ENCODE data around the gene SYT1. TPM values are rescaled to one million over a fixed set of nuclear protein-coding genes. Genes with fewer than 3 reads are reported as not detected.
A peak's percentile ranks its signal among the peaks of the same experiment; 100 is the strongest.

Gene SYT1
- total and polyA plus RNA-seq, 2 of the 8 experiments (the other 6 are each of a cell fraction or from before 2014, with no cell fraction given), result 11.0 to 34.6 TPM

GRCh38 chr12:79452906-79453305 lies 588.3 kb downstream of the SYT1 start:
- H3K23ac ChIP-seq (ENCODE audit: insufficient read length), result no peak overlapping the region
- no peak for TF ChIP-seq CTBP2 (IDR thresholded peaks at IDR 0.05; ENCODE audit: borderline replicate concordance, insufficient read depth, insufficient read length, low read length)
- TF ChIP-seq CEBPB (IDR thresholded peaks at IDR 0.05; ENCODE audit: low read depth, low read length), result peak; percentile 41; the same call in 1 of the 2 replicates
- TF ChIP-seq TEAD4 (IDR thresholded peaks at IDR 0.05; ENCODE audit: low read depth, low read length), result no peak
- TF ChIP-seq NRF1 (IDR thresholded peaks at IDR 0.05; ENCODE audit: low read depth, low read length), result no peak
- no peak for TF ChIP-seq TBP (IDR thresholded peaks at IDR 0.05; ENCODE audit: low read depth, low read length)
- TF ChIP-seq SIN3A (conservative IDR thresholded peaks at IDR 0.05 in 1 of 2, IDR thresholded peaks at IDR 0.05 in 1 of 2; ENCODE audit: low read depth in 1 of 2, low read length in 2 of 2), result no peak
- TF ChIP-seq TAF7 (optimal IDR thresholded peaks at IDR 0.05; ENCODE audit: borderline replicate concordance, low read depth, low read length), result no peak
- no peak for TF ChIP-seq RFX5 (IDR thresholded peaks at IDR 0.05; ENCODE audit: borderline replicate concordance, low read depth, low read length)
- H3K79me1 ChIP-seq (ENCODE audit: low read depth, low read length), result peaks cover 3% of the 10 kb centered on the region; the same call in 1 of the 2 replicates
- ChIA-PET POLR2A (ENCODE audit: partially characterized antibody) (no interaction called here), CTCF (ENCODE audit: partially characterized antibody) (interaction anchor here (0.6 to 1.7 kb wide), 4 partner anchors 12 to 767 kb away, joined by 3 to 7 read pairs (median 4); no protein-coding TSS in a partner anchor)
- H2AK5ac ChIP-seq (ENCODE audit: low read depth, low read length), result no peak overlapping the region
- no peaks in the 10 kb centered on the region for H4K20me1 ChIP-seq (replicated peaks in 1 of 2; ENCODE audit: control insufficient read depth in 1 of 2, insufficient read depth in 2 of 2, low read length in 2 of 2)
- H3K18ac ChIP-seq (ENCODE audit: extremely low read depth, low read length), result no peak overlapping the region
- no peak overlapping the region for H2BK15ac ChIP-seq (ENCODE audit: low read length)
- no peak overlapping the region for H4K5ac ChIP-seq (ENCODE audit: insufficient read length, low read depth, low read length)
- H3K9me3 ChIP-seq (ENCODE audit: insufficient read depth in 2 of 2, low read depth in 1 of 2, low read length in 1 of 2), result no peaks in the 10 kb centered on the region
- no peak overlapping the region for H3K9ac ChIP-seq (replicated peaks in 1 of 4; ENCODE audit: extremely low read depth in 1 of 4, low read depth in 3 of 4, low read length in 3 of 4)
- no peak overlapping the region for H4K8ac ChIP-seq (ENCODE audit: extremely low read depth, insufficient read depth, low read length)
- H3K27me3 ChIP-seq (replicated peaks in 1 of 4; ENCODE audit: control insufficient read depth in 3 of 4, extremely low read depth in 1 of 4, insufficient read depth in 3 of 4, low read length in 3 of 4), result no peaks in the 10 kb centered on the region
- no peak overlapping the region for H3K14ac ChIP-seq (ENCODE audit: insufficient read length)
- WGBS, 2 experiments (ENCODE audit: extremely low coverage in 1 of 2, insufficient coverage in 1 of 2, insufficient read length in 1 of 2, insufficient replicate concordance in 2 of 2, low coverage in 1 of 2, low lambda C conversion rate in 2 of 2, missing lambda C conversion rate in 1 of 2), result 91% methylated on average over 6 of the region's 6 CpGs; no CpG with 5 or more reads in 1 of the 2 experiments
- H3K36me3 ChIP-seq (ENCODE audit: control insufficient read depth in 2 of 4, insufficient read depth in 4 of 4, low read length in 3 of 4), result no peaks in the 10 kb centered on the region
- no peak overlapping the region for H2BK5ac ChIP-seq (ENCODE audit: low read depth, low read length)
- DNase-seq (ENCODE audit: low read depth in 1 of 2, low spot score in 2 of 2) (no peak), FAIRE-seq (no peak)
- no peak overlapping the region for H3K27ac ChIP-seq (ENCODE audit: low read depth, low read length)
- H3K4ac ChIP-seq (replicated peaks; ENCODE audit: insufficient read length, low read depth, low read length), result no peak overlapping the region
- H3K4me2 ChIP-seq (ENCODE audit: insufficient read depth in 1 of 2, low read depth in 2 of 2, low read length in 2 of 2), result no peak overlapping the region
- no peak overlapping the region for H2AFZ ChIP-seq (ENCODE audit: low read length)
- no peaks in the 10 kb centered on the region for H3K79me2 ChIP-seq (ENCODE audit: control insufficient read depth in 1 of 2, insufficient read depth in 2 of 2, low read length in 2 of 2)
- no peak overlapping the region for H3K56ac ChIP-seq (replicated peaks; ENCODE audit: insufficient read length, low read depth, low read length)
- no peak overlapping the region for H2BK12ac ChIP-seq (ENCODE audit: low read depth, low read length)
- no peak overlapping the region for H4K91ac ChIP-seq (replicated peaks; ENCODE audit: insufficient read length, low read length)
- no peak overlapping the region for H3K4me3 ChIP-seq (ENCODE audit: extremely low read depth in 1 of 4, insufficient read depth in 2 of 4, low read depth in 3 of 4, low read length in 4 of 4)
- H2BK120ac ChIP-seq (replicated peaks; ENCODE audit: low read depth, low read length), result no peak overlapping the region
- peaks cover 0 to 7% (median 2%) of the 10 kb centered on the region in 4 experiments; a peak in 3 of 7 replicates for H3K4me1 ChIP-seq (replicated peaks in 1 of 4; ENCODE audit: control insufficient read depth in 3 of 4, insufficient read depth in 4 of 4, low read length in 3 of 4)
- H2BK20ac ChIP-seq (ENCODE audit: low read length), result no peak overlapping the region
- H3K23me2 ChIP-seq (ENCODE audit: low read depth, low read length), result no peaks in the 10 kb centered on the region

Measured in H1 (cell line).